H1 (cell line): Measurements from ENCODE around the gene FAM149B1. TPM values are rescaled to one million over a fixed set of nuclear protein-coding genes. Genes with fewer than 3 reads are reported as not detected.

Experiments
- FOSL1 ChIP-seq: IDR thresholded peaks from 2 replicates; pipeline ENCODE4 v1.6.1; 2011; ENCODE audit warnings: mild to moderate bottlenecking, low read depth, low read length, moderate library complexity; ENCODE audit not compliant: insufficient read depth
- RFX5 ChIP-seq: IDR thresholded peaks from 2 replicates; pipeline ENCODE4 v1.6.1; 2011; ENCODE audit warnings: low read depth, low read length, improper control_type of control experiment, borderline replicate concordance
- polyA plus RNA-seq, 7 experiments: library from polyadenylated mRNA; depleted of rRNA in 3 of 7; stranded (reverse) in 5 of 7; unstranded in 2 of 7; fragments of >200 nt in 5 of 7; fragments of 200-250 nt in 2 of 7; gene quantifications; 1 replicate in 5 of 7; 2 replicates in 1 of 7; 4 replicates in 1 of 7; pipeline versions ENCODE4 v1.2.1 to v1.2.3, GENCODE V29; 2011 to 2013; ENCODE audit warnings: missing spikeins in 2 of 7, mixed read lengths in 2 of 7
- total RNA-seq: library from RNA; stranded (reverse); fragmentation: NEBNext Ultra II Directional; extraction: Animal tissue kit (Norgen Biotek cat#: 25700); gene quantifications from 2 replicates; pipeline ENCODE4 v1.2.1, GENCODE V29; 2021

Gene FAM149B1
- total and polyA plus RNA-seq, 2 of the 8 experiments (the other 6 are each of a cell fraction or from before 2014, with no cell fraction given), result 16.8 to 21.9 TPM

DNA sequence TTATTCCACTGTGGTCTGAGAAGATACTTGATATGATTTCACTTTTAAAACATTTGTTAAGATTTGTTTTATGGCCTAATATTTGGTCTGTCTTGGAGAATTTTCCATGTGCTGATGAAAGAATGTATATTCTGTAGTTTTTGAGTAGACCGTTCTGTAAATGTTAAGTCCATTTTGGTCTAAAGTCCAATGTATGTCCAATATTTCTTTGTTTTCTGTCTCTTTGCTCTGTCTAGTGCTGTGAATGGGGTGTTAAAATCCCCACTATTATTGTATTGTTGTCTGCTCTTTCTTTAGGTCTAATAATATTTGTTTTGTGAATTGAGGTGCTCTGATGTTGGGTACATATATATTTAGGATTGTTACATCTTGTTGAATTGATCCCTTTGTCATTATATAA is 47.8 kb downstream of the FAM149B1 start (continued):
- TF ChIP-seq FOSL1 (no peak), RFX5 (no peak)
